IPS-15b (cell line): ENCODE data around the gene FARSB.

ENCODE experiments used
- H3K27me3 ChIP-seq: one replicate; pipeline ENCODE4 v1.6.1; 2013; ENCODE audit warnings: low read length; ENCODE audit not compliant: control insufficient read depth, insufficient read depth
- H3K36me3 ChIP-seq: one replicate; pipeline ENCODE4 v1.6.1; 2013; ENCODE audit warnings: low read length; ENCODE audit not compliant: control insufficient read depth, insufficient read depth
- H3K4me1 ChIP-seq: one replicate; pipeline ENCODE4 v1.6.1; 2013; ENCODE audit warnings: mild to moderate bottlenecking, low read length; ENCODE audit not compliant: control insufficient read depth, insufficient read depth
- H3K4me3 ChIP-seq: one replicate; pipeline ENCODE4 v1.5.1; 2013; ENCODE audit warnings: low read depth, low read length
- H3K9ac ChIP-seq: one replicate; pipeline ENCODE4 v1.6.1; 2013; ENCODE audit warnings: low read depth, mild to moderate bottlenecking, low read length
- H3K9me3 ChIP-seq: one replicate; pipeline ENCODE4 v1.6.1; 2013; ENCODE audit warnings: mild to moderate bottlenecking, low read length; ENCODE audit not compliant: control insufficient read depth, insufficient read depth

FARSB gene

DNA sequence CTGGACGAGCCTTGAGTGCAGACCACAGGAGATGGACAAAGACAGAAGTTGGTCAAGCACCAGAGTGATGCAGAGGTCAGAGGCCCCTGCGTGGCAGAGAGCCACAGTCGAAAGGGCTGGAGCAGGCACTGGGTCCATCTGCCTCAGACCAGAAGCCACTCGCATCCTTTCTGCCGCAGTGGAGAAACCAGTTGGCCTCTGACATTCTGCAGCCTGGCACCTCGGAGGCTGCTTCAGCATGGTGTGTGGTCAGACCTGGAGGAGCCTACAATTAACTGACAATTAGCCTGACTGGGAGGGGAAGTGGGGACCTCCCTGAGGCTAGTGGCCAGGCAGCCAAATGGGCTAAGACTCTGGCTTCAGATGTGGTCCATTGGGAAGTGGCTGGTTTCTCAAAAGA lies 120.4 kb downstream of the FARSB start:
- Histone ChIP-seq H3K36me3 (no peaks in the 10 kb centered on the region), H3K4me1 (no peaks in the 10 kb centered on the region), H3K9me3 (no peaks in the 10 kb centered on the region), H3K9ac (no peak overlapping the region), H3K27me3 (no peaks in the 10 kb centered on the region), H3K4me3 (no peak overlapping the region)

GRCh38 chr2:222532315-222532714 lies 123.6 kb downstream of the FARSB start:
- H3K4me1 ChIP-seq: no peaks in the 10 kb centered on the region
- H3K9ac ChIP-seq: no peak overlapping the region
- no peak overlapping the region for H3K4me3 ChIP-seq
- no peaks in the 10 kb centered on the region for H3K9me3 ChIP-seq
- no peaks in the 10 kb centered on the region for H3K36me3 ChIP-seq
- no peaks in the 10 kb centered on the region for H3K27me3 ChIP-seq

DNA sequence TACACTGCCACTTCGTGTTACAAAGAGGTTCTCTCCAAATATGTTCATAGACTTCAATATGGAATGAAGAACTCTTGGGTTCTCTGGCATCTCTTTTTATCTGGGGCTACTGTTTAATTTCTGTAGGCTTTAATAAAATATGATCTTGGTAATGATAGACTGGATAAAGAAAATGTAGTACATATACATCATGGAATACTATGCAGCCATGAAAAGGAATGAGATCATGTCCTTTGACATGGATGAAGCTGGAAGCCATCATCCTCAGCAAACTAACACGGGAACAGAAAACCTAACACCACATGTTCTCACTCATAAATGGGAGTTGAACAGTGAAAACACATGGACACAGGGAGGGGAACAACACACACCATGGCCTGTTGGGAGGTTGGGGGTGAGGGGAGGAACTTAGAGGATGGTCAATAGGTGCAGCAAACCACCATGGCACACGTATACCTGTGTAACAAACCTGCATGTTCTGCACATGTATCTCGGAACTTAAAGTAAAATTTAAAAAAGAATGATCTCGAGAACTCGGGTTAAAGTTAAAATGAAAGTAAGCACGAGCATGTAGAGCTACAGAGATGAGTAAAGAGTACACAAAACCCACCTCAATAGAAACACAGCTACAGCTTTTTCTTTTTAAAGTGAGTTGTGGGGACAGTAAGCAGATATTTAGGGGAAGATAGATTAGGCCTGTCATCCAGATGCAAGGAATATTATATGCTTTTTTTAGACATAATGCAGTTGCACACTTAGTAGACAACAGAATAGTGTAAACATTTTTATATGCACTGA lies 129.2 kb downstream of the FARSB start:
- no peaks in the 10 kb centered on the region for H3K4me1 ChIP-seq
- H3K9me3 ChIP-seq: no peaks in the 10 kb centered on the region
- no peaks in the 10 kb centered on the region for H3K27me3 ChIP-seq
- H3K36me3 ChIP-seq: no peaks in the 10 kb centered on the region
- H3K9ac ChIP-seq: no peak overlapping the region
- H3K4me3 ChIP-seq: no peak overlapping the region

GRCh38 chr2:222525811-222526210 lies 130.1 kb downstream of the FARSB start:
- H3K36me3 ChIP-seq: no peaks in the 10 kb centered on the region
- no peak overlapping the region for H3K4me3 ChIP-seq
- no peak overlapping the region for H3K9ac ChIP-seq
- H3K27me3 ChIP-seq: no peaks in the 10 kb centered on the region
- H3K9me3 ChIP-seq: no peaks in the 10 kb centered on the region
- H3K4me1 ChIP-seq: no peaks in the 10 kb centered on the region

DNA sequence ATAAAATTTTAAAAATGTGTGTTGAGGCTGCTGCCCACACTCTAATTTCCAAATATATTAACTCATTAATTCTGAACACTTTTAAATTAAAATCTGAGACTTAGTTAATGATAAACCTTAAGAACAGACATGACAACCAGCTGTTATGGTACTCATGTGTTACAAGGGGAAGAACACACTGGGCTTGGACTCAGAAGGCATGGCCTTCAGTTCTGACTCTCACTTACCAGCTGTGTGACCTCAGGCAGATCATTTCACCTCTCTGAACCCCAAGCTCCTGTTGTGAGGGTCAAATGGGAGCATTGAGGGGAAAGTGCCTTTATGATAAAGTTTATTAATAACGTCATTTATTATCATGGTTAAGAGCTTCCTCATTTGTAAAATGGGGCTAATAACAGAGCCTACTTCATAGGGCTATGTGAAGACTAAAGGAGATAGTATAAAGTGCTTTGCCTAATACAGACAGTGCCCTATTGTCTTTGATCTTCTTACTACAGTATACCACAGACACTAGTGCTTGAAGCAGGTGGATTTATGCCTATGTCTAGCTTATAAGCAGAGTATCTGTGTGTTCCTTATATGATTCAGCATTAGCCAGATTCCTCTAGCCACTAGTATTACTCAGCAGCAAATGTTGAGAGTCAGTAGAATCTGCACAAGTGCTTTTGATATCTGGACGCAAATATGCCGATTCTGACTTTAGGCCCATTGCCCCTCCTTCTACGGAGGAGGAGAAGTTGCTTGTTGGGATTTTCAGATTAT lies 131.9 kb downstream of the FARSB start:
- H3K4me3 ChIP-seq: no peak overlapping the region
- H3K27me3 ChIP-seq: no peaks in the 10 kb centered on the region
- H3K9ac ChIP-seq: no peak overlapping the region
- no peaks in the 10 kb centered on the region for H3K36me3 ChIP-seq
- H3K4me1 ChIP-seq: peaks cover under 1% of the 10 kb centered on the region
- no peaks in the 10 kb centered on the region for H3K9me3 ChIP-seq

- H3K27me3 ChIP-seq: no peaks in the 10 kb centered on the region
- no peak overlapping the region for H3K4me3 ChIP-seq
- peaks cover 4% of the 10 kb centered on the region for H3K4me1 ChIP-seq
- no peaks in the 10 kb centered on the region for H3K36me3 ChIP-seq
- H3K9ac ChIP-seq: no peak overlapping the region
- H3K9me3 ChIP-seq: no peaks in the 10 kb centered on the region
Observed at GRCh38 chr2:222522082-222522481, 133.8 kb downstream of the FARSB start.

- Histone ChIP-seq H3K4me1 (peaks cover 4% of the 10 kb centered on the region), H3K27me3 (no peaks in the 10 kb centered on the region), H3K36me3 (no peaks in the 10 kb centered on the region), H3K9ac (no peak overlapping the region), H3K9me3 (no peaks in the 10 kb centered on the region), H3K4me3 (no peak overlapping the region)
Observed at GRCh38 chr2:222521099-222521498, 134.8 kb downstream of the FARSB start.
